ENCODE results near the gene PCMTD2. TPM values are rescaled to one million over a fixed set of nuclear protein-coding genes. Genes with fewer than 3 reads are reported as not detected.
A peak's percentile ranks its signal among the peaks of the same experiment; 100 is the strongest.
"Not testable (repeated sequence)": the region's sequence is repeated elsewhere in the genome, so short reads cannot be mapped to it uniquely, and the experiment has no call there.

The PCMTD2 gene
- total and polyA plus RNA-seq, 2 of the 8 experiments (the other 6 are each of a cell fraction or from before 2014, with no cell fraction given): 21.4 to 55.1 TPM

GRCh38 chr20:64316415-64317083 lies 61.0 kb downstream of the PCMTD2 start:
- H3K79me2 ChIP-seq (ENCODE audit: control insufficient read depth in 1 of 2, insufficient read depth in 2 of 2, low read length in 2 of 2); H3K23ac ChIP-seq (ENCODE audit: insufficient read length); H3K36me3 ChIP-seq (ENCODE audit: control insufficient read depth in 2 of 4, insufficient read depth in 4 of 4, low read length in 3 of 4); H3K79me1 ChIP-seq (ENCODE audit: low read depth, low read length); DNase-seq (ENCODE audit: low read depth in 1 of 2, low spot score in 2 of 2); H3K23me2 ChIP-seq (ENCODE audit: low read depth, low read length); H4K8ac ChIP-seq (ENCODE audit: extremely low read depth, insufficient read depth, low read length); H2AK5ac ChIP-seq (ENCODE audit: low read depth, low read length); H2BK5ac ChIP-seq (ENCODE audit: low read depth, low read length); H3K14ac ChIP-seq (ENCODE audit: insufficient read length); POLR2A ChIA-PET (ENCODE audit: partially characterized antibody); H3K56ac ChIP-seq (replicated peaks; ENCODE audit: insufficient read length, low read depth, low read length); H3K9me3 ChIP-seq (ENCODE audit: insufficient read depth in 2 of 2, low read depth in 1 of 2, low read length in 1 of 2); H3K4ac ChIP-seq (replicated peaks; ENCODE audit: insufficient read length, low read depth, low read length); FAIRE-seq; H4K91ac ChIP-seq (replicated peaks; ENCODE audit: insufficient read length, low read length); H4K5ac ChIP-seq (ENCODE audit: insufficient read length, low read depth, low read length); H3K4me1 ChIP-seq (replicated peaks in 1 of 4; ENCODE audit: control insufficient read depth in 3 of 4, insufficient read depth in 4 of 4, low read length in 3 of 4); H3K27me3 ChIP-seq (replicated peaks in 1 of 4; ENCODE audit: control insufficient read depth in 3 of 4, extremely low read depth in 1 of 4, insufficient read depth in 3 of 4, low read length in 3 of 4); H2BK12ac ChIP-seq (ENCODE audit: low read depth, low read length); CTCF ChIA-PET (ENCODE audit: partially characterized antibody); H2BK15ac ChIP-seq (ENCODE audit: low read length); H2BK120ac ChIP-seq (replicated peaks; ENCODE audit: low read depth, low read length); H3K27ac ChIP-seq (ENCODE audit: low read depth, low read length); H4K20me1 ChIP-seq (replicated peaks in 1 of 2; ENCODE audit: control insufficient read depth in 1 of 2, insufficient read depth in 2 of 2, low read length in 2 of 2); H3K9ac ChIP-seq (replicated peaks in 1 of 4; ENCODE audit: extremely low read depth in 1 of 4, low read depth in 3 of 4, low read length in 3 of 4); H2BK20ac ChIP-seq (ENCODE audit: low read length); H3K18ac ChIP-seq (ENCODE audit: extremely low read depth, low read length); H2AFZ ChIP-seq (ENCODE audit: low read length): not testable (repeated sequence)
- 16% methylated on average over 5 of the region's 87 CpGs; no CpG with 5 or more reads in 1 of the 2 experiments for whole genome bisulfite sequencing, 2 experiments (ENCODE audit: extremely low coverage in 1 of 2, insufficient coverage in 1 of 2, insufficient read length in 1 of 2, insufficient replicate concordance in 2 of 2, low coverage in 1 of 2, low lambda C conversion rate in 2 of 2, missing lambda C conversion rate in 1 of 2)
- H3K4me2 ChIP-seq (ENCODE audit: insufficient read depth in 1 of 2, low read depth in 2 of 2, low read length in 2 of 2): peak overlapping the region in 1 of 2 experiments; percentile 42; a peak in 2 of 4 replicates
- H3K4me3 ChIP-seq (ENCODE audit: extremely low read depth in 1 of 4, insufficient read depth in 2 of 4, low read depth in 3 of 4, low read length in 4 of 4): peak overlapping the region in 1 of 4 experiments; percentile 45; a peak in 1 of 8 replicates

GRCh38 chr20:64317331-64317730 lies 61.8 kb downstream of the PCMTD2 start:
- H2BK12ac ChIP-seq (ENCODE audit: low read depth, low read length); H2AK5ac ChIP-seq (ENCODE audit: low read depth, low read length); H3K14ac ChIP-seq (ENCODE audit: insufficient read length); DNase-seq (ENCODE audit: low read depth in 1 of 2, low spot score in 2 of 2); H3K23me2 ChIP-seq (ENCODE audit: low read depth, low read length); H4K8ac ChIP-seq (ENCODE audit: extremely low read depth, insufficient read depth, low read length); POLR2A ChIA-PET (ENCODE audit: partially characterized antibody); H2BK5ac ChIP-seq (ENCODE audit: low read depth, low read length); H3K4me2 ChIP-seq (ENCODE audit: insufficient read depth in 1 of 2, low read depth in 2 of 2, low read length in 2 of 2); H4K20me1 ChIP-seq (replicated peaks in 1 of 2; ENCODE audit: control insufficient read depth in 1 of 2, insufficient read depth in 2 of 2, low read length in 2 of 2); H3K79me2 ChIP-seq (ENCODE audit: control insufficient read depth in 1 of 2, insufficient read depth in 2 of 2, low read length in 2 of 2); H4K5ac ChIP-seq (ENCODE audit: insufficient read length, low read depth, low read length); H3K79me1 ChIP-seq (ENCODE audit: low read depth, low read length); H2BK20ac ChIP-seq (ENCODE audit: low read length); H3K56ac ChIP-seq (replicated peaks; ENCODE audit: insufficient read length, low read depth, low read length); H2AFZ ChIP-seq (ENCODE audit: low read length); H3K27me3 ChIP-seq (replicated peaks in 1 of 4; ENCODE audit: control insufficient read depth in 3 of 4, extremely low read depth in 1 of 4, insufficient read depth in 3 of 4, low read length in 3 of 4); H2BK15ac ChIP-seq (ENCODE audit: low read length); H3K9ac ChIP-seq (replicated peaks in 1 of 4; ENCODE audit: extremely low read depth in 1 of 4, low read depth in 3 of 4, low read length in 3 of 4); H3K4ac ChIP-seq (replicated peaks; ENCODE audit: insufficient read length, low read depth, low read length); FAIRE-seq; H3K36me3 ChIP-seq (ENCODE audit: control insufficient read depth in 2 of 4, insufficient read depth in 4 of 4, low read length in 3 of 4); H4K91ac ChIP-seq (replicated peaks; ENCODE audit: insufficient read length, low read length); H3K23ac ChIP-seq (ENCODE audit: insufficient read length); H3K4me1 ChIP-seq (replicated peaks in 1 of 4; ENCODE audit: control insufficient read depth in 3 of 4, insufficient read depth in 4 of 4, low read length in 3 of 4); H3K18ac ChIP-seq (ENCODE audit: extremely low read depth, low read length); H2BK120ac ChIP-seq (replicated peaks; ENCODE audit: low read depth, low read length); H3K27ac ChIP-seq (ENCODE audit: low read depth, low read length); H3K9me3 ChIP-seq (ENCODE audit: insufficient read depth in 2 of 2, low read depth in 1 of 2, low read length in 1 of 2); H3K4me3 ChIP-seq (ENCODE audit: extremely low read depth in 1 of 4, insufficient read depth in 2 of 4, low read depth in 3 of 4, low read length in 4 of 4): not testable (repeated sequence)
- 100% methylated on average over 1 of the region's 15 CpGs; no CpG with 5 or more reads in 1 of the 2 experiments for WGBS, 2 experiments (ENCODE audit: extremely low coverage in 1 of 2, insufficient coverage in 1 of 2, insufficient read length in 1 of 2, insufficient replicate concordance in 2 of 2, low coverage in 1 of 2, low lambda C conversion rate in 2 of 2, missing lambda C conversion rate in 1 of 2)
- CTCF ChIA-PET (ENCODE audit: partially characterized antibody): interaction anchor here (2.0 kb wide), 1 partner anchor 32 kb away, joined by 5 read pairs; no protein-coding TSS in a partner anchor
